Middle frontal gyrus (tissue), 1 donor: ENCODE measurements around the gene TMEM140.

Experiments
- DNase-seq: peaks from one replicate; pipeline ENCODE4 v3.0.0-alpha.2; 2015; ENCODE audit warnings: low spot score; ENCODE audit errors: extremely low spot score

The TMEM140 gene

DNA sequence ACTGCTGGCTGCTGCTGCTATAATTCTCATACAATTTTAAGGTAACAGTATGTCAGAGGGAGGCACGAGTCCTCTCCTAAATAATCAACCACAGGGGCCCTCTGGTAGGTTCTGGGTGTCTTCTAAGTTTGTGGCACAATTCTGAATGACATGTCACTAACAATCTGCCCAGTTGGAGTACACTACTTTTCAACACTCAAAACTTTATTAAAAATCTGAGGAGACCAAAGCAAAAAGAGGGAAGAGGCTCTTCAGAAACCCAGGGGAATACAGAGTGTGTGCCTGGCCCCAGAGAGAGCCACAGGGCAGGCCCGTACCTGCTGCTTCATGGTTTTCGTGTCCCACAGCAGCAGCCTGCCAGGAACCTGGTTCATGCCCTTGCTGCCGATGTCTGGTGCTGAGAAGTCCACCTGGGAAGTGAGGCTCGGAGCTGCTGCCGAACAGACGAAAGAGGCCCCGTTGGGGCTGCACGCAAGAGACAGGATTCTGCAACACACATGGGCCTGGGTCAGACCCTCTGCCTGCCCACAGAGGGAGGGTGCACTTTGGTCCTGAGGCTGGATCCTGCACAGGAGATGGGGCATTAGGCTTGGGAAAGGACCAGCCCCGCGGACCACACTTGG, 45.2 kb downstream of the TMEM140 start:
- no peak for DNase-seq

GRCh38 chr7:135193615-135194081, 45.8 kb downstream of the TMEM140 start:
- DNase-seq = no peak

GRCh38 chr7:135194494-135195095, 46.7 kb downstream of the TMEM140 start:
- no peak for DNase-seq

DNA sequence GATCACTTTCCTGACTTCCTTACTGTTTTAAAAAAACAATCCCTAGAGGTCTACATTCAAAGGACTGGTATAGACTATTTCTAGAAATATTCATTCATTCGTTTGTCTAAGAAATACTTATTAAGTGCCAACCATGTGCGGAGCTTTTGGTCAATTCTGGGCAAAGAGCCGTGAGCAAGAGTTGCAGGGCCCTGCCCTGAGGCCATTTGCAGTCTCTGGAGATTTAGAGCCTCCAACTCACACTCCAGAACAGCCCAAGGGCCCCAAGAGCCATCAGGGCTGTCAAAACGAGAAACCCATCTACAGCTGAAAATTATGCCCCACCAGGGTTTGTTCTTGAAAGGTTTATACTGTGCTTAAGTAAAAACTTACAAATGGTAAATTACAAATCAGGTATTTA, 47.3 kb downstream of the TMEM140 start:
- no peak for DNase-seq

DNA sequence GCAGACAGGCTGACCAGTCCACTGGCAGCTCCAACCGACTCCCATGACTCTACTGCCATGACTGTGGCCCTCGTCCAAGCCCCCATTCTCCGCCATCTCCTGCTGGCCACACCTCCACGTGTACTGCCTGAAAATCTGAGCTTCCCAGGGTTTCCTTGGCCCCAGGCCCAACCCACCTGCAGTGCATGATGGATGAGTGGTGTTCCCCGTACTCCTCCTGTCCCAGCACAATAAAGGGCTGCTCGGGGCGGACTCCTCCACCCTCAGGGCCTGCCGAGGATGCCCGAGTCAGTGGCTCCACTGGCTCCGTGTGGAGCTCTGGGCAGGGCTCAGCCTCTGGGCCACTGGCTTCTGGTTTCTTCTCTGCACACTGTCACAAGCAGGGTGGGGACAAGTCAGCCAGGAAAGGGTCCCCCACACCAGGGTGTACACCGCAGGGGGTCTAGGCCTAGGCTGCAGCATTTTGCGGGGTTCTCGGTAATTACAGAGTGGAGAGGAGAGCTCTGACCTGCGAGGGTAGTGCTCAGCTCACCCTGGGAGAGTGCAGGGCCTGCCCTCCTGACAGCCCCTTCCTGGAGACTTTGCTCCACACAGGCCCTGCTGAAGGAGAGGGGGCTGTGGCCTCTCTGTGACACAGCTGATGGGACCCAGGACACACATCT, 48.2 kb downstream of the TMEM140 start:
- DNase-seq = no peak

DNA sequence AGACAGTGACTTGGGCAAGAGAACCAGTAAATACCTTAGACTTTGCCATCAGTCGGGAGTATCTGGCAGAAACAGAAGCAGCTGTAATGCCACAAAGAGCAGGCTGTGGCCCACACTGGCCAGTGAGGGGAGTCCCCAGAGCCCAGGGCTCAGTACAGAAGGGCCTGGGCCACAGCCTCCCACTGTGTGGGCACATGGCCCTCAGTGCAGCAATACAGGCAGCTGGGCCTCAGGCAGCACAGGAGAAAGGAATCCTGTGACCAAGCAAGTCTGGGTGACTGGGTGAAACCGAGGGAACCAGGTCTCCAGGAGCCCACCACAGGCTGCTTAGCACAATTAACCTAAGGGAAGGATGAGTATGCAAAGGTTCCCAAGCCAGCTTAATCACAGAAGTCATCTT, 49.5 kb downstream of the TMEM140 start:
- no peak for DNase-seq

- no peak for DNase-seq
These were observed 50.2 kb downstream of the TMEM140 start for GRCh38 chr7:135197906-135198655.

- DNase-seq = no peak
These were observed 51.6 kb downstream of the TMEM140 start for GRCh38 chr7:135199439-135199838.

GRCh38 chr7:135200821-135201331, 53.0 kb downstream of the TMEM140 start:
- DNase-seq = no peak

DNA sequence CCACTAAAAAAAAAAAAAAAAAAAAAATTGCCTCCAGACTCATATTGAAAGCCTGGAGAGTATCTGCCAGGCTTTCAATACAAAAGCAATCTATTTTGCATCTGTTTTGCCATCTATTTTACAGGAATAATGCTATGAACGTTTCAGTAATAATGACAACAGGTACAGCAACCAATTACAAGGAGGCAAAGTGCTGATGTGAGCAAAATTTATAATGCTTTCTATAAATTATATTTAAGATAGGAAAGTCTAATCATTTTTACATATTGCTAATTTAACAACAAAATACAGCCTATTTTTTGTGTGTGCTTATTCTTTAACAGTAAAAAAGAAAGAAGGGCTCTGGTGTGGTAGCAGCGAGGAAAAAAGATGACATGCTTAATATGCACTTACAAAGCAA, 53.5 kb downstream of the TMEM140 start:
- DNase-seq = no peak

GRCh38 chr7:135204341-135204749, 56.5 kb downstream of the TMEM140 start:
- DNase-seq = no peak

- DNase-seq = no peak
These were observed 57.0 kb downstream of the TMEM140 start for GRCh38 chr7:135204876-135205275.

- DNase-seq = no peak
These were observed 58.0 kb downstream of the TMEM140 start for GRCh38 chr7:135205850-135206249.

GRCh38 chr7:135206941-135207391, 59.1 kb downstream of the TMEM140 start:
- DNase-seq = no peak

DNA sequence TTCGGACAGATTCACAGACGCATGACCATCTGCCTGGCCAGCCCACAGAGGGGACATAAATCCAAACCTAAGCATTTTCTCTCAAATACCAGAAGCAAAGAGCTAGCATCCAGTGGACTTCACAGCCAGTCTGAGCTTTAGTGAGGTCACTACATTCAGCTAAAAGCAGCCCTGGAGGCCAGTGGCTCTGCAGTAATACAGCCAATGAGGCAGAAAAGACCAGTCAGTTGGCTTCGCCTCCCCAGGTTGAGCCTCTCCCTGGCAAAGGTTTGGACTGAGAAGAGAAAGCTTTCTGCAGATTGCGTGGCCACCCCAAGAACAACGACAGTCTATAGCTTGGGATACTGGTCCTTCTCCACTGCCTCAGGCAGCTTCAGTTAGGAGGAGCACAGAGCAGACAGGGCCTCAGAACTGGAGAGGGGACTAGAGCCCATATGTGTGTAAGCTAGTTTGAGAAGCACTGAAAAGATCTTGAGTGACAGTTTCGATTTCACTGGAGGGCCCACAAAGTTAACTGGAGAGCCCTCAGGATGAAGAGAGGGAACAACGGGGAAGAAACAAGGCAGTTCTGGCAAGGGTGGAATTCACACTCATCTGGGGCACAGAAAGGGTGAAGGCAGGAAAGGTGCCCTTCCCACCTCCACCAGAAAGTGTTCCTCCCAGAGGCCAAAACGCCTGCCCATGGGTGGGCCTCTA, 59.7 kb downstream of the TMEM140 start:
- no peak for DNase-seq

GRCh38 chr7:135208102-135208793, 60.4 kb downstream of the TMEM140 start:
- no peak for DNase-seq

DNA sequence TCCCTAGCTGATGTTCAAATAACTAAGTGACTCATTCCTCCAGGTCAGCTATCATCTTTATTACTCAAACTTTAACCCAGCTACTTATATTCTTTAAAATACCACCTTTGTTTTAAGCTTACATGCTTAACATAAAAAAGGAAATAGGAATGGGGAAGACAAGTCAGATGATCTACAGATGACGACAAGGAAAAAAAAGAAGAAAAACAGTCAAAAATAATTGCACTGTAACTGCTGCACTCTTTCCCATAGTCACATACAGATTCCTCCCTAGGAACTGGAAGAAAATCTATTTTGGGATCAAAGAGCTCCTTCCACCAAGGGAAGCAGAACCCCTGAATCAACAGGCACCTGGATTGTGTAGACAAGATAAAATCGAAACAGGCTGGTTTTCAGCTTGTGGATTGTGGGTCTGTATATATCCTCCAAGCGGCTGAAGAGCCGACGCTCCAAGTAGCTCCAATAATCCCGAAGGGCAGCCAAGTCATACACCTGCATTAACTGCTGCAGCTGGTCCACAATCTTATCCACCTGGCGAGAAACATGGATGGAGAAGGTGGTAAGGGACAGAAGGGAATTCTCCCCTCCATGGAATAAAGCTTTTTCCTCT, 61.5 kb downstream of the TMEM140 start:
- no peak for DNase-seq

GRCh38 chr7:135210888-135211178, 63.0 kb downstream of the TMEM140 start:
- no peak for DNase-seq

DNA sequence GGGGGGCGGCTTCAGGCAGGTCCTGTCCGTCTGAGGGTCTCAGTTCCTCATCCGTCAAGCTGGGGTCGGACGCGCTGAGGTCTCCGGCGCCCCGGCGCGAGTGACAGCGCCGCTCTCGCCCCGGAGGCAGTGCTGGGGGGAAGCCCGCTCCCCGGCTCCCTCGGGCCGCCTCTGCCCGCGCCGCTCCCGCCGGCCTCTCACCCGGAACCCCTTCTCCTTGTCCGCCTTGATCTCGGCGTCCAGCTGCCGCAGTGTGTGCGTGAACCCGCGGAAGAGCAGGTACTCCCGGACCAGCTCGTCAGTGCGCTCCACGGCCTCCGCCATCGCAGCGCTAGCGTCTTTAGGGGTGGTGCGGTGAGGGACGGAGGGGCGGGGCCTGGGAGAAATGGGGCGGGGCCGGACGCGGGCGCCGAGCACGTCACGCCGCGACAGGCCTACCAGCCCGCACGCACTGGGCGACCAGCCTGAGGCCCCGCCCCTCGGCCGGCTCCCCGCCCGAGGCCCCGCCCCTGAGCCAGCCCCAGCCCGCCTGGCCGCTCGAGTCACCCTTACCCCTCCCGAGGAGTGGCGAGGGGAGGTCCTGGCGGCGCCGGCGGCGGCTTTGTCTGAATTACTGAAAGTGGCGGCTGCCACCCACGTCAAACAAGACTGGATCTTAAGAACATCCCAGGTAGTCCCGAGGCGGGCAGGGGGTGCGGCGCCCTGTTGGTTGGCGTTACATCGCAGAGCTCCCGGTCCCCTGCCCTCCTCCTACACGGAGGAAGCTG, 63.5 kb downstream of the TMEM140 start, which contains the start of gene WDR91:
Gene WDR91, minus strand, starts transcription at position 348 of the 767 bp plus-strand sequence. Its CDS starts 24 bp downstream, at position 324.
- peak; percentile 89 for DNase-seq
